GM19467 (cell line): Measurements from ENCODE around the gene MLXIP.
"Not testable (repeated sequence)": the region's sequence is repeated elsewhere in the genome, so short reads cannot be mapped to it uniquely, and the experiment has no call there.

Experiments
- ATAC-seq: cut with Tn5 transposase; IDR thresholded peaks from one replicate; pipeline ENCODE4 v1.9.1; 2021; ENCODE audit warnings: mild to moderate bottlenecking, moderate library complexity; ENCODE audit not compliant: unreplicated experiment

MLXIP gene

DNA sequence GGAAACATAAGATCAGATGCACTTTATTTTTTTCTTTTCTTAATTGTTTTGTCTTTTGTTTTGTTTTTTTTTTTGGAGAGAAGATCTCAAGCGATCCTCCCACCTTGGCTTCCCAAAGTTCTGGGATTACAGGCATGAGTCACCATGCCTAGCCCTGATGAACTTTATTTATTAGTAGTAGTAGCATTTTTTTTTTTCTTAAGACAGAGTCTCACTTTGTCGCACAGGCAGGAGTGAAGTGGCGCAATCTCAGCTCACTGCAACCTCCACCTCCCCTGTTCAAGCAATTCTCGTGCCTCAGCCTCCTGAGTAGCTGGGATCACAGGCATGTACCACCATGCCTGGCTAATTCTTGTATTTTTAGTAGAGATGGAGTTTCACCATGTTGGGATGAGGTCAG is 97.9 kb downstream of the MLXIP start:
- ATAC-seq = not testable (repeated sequence)

DNA sequence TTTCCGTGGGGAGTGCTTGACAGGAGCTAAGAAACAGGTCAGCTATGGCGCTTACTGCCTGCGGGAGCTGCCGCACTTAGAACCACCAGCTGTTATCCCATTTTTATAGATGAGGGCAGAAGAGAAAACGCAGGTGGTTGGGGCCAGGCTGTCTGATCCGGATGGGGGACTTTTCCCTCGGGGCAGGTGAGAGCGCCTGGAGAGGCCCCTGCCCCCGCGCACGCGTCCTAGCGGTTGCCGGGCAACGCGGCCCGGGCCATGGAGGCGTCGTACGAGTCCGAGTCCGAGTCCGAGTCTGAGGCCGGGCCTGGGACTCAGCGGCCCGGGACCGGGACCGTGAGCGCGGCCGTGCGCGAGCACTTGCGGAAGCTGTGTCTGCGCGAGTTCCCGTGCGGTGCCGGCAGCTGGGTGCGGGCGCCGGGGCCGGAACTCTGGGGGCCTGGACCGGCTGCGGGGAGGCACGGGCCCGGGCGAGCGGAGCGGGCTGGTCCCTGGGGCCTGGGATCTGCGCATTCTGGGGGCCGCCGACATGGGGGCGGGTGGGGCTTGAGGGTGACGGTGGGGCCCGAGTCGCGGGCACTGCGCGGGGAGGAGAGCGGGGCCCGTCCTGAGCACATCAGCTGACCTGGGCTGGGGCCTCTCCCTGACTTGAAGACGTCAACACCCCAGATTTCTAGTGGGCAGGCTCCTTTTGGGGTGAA is 104.5 kb downstream of the MLXIP start, which contains the start of gene LRRC43:
Gene LRRC43, plus strand, starts transcription at position 237 of the 701 bp plus-strand sequence. Its CDS starts 22 bp downstream, at position 259.
- ATAC-seq = no peak

DNA sequence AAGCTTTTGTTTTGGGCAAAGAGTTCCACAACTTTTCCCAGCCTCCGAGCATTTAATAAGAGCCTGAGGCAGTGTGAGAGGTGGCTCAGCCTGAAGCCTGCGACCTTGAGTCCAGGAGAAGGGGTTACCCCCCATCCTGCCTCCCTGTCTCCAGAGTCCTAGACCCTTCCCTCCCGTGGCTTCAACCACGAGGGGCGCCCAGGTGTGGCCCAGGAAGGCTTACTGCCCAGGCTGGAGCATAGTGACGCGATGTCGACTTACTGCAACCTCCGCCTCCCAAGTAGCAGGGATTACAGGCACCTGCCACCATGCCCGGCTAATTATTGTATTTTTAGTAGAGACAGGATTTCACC is 105.0 kb downstream of the MLXIP start:
- no peak for ATAC-seq

DNA sequence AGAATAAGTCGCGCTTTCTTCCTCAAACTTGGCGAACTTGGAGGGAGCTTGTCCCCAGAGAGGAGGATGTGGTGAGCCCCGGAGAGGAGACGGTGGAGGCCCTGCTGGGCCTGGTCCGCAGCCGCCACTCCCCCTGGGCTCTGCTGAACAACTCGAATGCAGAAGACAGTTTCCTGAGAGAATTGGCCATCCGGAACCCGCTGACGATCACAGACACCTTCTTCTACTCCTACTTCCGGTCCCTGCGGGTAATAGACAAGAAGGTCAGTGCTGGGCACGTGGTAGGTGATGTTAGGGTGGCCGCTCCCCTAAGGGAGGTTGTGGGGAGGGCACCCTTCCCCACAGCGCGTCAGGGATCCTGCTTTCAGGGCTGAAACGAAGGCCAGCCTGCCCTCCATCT is 106.0 kb downstream of the MLXIP start:
- no peak for ATAC-seq

- ATAC-seq = no peak
Measured at GRCh38 chr12:122185079-122185478, 106.5 kb downstream of the MLXIP start.

GRCh38 chr12:122185494-122186082 is 107.0 kb downstream of the MLXIP start:
- ATAC-seq = no peak

- ATAC-seq = no peak
Measured at GRCh38 chr12:122187466-122187865, 108.9 kb downstream of the MLXIP start.

GRCh38 chr12:122189626-122190475 is 111.3 kb downstream of the MLXIP start:
- ATAC-seq = no peak

- no peak for ATAC-seq
Measured at GRCh38 chr12:122190842-122191668, 112.5 kb downstream of the MLXIP start.

DNA sequence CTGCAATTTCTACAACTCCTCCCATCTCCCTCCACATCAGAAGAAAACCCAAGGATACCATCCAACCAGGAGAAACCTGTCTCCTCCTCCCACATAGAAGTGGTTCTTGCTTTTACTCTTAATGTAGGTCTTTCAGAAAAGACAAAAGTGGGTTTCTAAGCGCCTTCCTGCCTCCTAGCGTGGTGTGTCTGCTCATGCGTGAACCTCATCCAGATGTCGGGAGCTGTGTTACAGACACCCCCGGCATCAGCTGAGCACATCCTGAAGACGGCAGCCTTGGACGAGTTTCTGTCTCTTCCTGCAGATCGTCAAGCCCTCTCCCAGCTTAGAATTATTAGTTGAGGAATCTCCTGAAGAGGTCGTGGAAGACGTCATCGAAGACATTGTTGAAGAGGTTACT is 113.9 kb downstream of the MLXIP start:
- no peak for ATAC-seq

DNA sequence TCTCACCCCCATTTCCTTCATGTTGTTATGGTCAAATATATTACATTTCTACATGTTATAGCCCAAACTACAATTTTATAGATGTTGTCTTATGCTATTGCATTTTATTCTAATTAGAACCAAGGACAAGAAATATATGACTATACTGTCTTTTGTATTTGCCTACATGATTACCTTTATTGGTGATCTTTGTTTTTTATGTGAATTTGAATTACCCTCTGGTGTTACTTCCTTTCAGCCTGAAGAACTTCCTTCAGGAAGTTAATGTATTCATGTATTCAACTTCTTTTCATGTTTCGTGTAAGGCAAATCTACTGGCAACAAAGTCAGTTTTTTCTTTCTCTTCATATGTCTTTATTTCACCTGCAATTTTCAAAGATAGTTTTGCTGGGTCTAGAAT is 116.2 kb downstream of the MLXIP start:
- no peak for ATAC-seq

DNA sequence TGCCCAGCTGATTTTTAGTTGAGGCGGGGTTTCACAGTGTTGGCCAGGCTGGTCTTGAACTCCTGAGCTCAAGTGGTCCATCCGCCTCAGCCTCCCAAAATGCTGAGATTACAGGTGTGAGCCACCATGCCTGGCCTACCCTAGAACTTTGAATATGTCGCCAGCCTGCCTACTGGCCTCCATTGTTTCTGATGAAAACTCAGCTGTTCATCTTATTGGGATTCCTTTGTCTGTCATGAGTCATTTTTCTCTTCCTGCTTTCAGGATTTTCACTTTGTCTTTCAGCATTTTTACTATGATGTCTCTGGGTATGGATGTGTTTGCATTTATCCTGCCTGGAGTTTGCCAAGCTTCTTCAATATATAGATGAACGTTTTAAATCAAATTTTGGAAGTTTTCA is 116.8 kb downstream of the MLXIP start:
- ATAC-seq = no peak
